NCI-H82 treated with DMSO at 0.1 percent for 48 hours (cell line): ENCODE measurements around the gene RAVER1.
"Not testable (repeated sequence)": the region's sequence is repeated elsewhere in the genome, so short reads cannot be mapped to it uniquely, and the experiment has no call there.

Source experiments
- DNase-seq: peaks from one replicate; lab custom pipeline; 2025; ENCODE audit not compliant: unreplicated experiment; lab: John Stamatoyannopoulos, UW

Gene RAVER1

GRCh38 chr19:10291554-10292205, 41.6 kb downstream of the RAVER1 start:
- DNase-seq, result no peak

GRCh38 chr19:10290876-10291553, 42.3 kb downstream of the RAVER1 start:
- DNase-seq, result no peak

- no peak for DNase-seq
Observed at GRCh38 chr19:10290357-10290875, 42.9 kb downstream of the RAVER1 start.

GRCh38 chr19:10289836-10290356, 43.4 kb downstream of the RAVER1 start, which contains the start of gene ICAM5:
Gene ICAM5 (plus strand): TSS chr19:10289952. CDS start chr19:10290044, 92 bp downstream.
- no peak for DNase-seq

GRCh38 chr19:10289167-10289835, 44.0 kb downstream of the RAVER1 start:
- DNase-seq, result peak; percentile 47

GRCh38 chr19:10288662-10289166, 44.6 kb downstream of the RAVER1 start:
- peak; percentile 61 for DNase-seq

GRCh38 chr19:10286803-10287737, 46.3 kb downstream of the RAVER1 start, which contains the start of gene ICAM4:
Gene ICAM4 (plus strand): TSS chr19:10286955. CDS start chr19:10287013, 58 bp downstream.
- DNase-seq, result no peak

- DNase-seq, result no peak
Observed at GRCh38 chr19:10285393-10285792, 47.9 kb downstream of the RAVER1 start.

- no peak for DNase-seq
Observed at GRCh38 chr19:10284960-10285278, 48.4 kb downstream of the RAVER1 start.

GRCh38 chr19:10284065-10284959, 49.0 kb downstream of the RAVER1 start:
- DNase-seq, result no peak

GRCh38 chr19:10283301-10284064, 49.8 kb downstream of the RAVER1 start:
- no peak for DNase-seq

- not testable (repeated sequence) for DNase-seq
Observed at GRCh38 chr19:10282043-10282442, 51.3 kb downstream of the RAVER1 start.

GRCh38 chr19:10279737-10280442, 53.4 kb downstream of the RAVER1 start:
- DNase-seq, result no peak

- no peak for DNase-seq
Observed at GRCh38 chr19:10278935-10279334, 54.4 kb downstream of the RAVER1 start.

GRCh38 chr19:10277795-10278589, 55.3 kb downstream of the RAVER1 start:
- no peak for DNase-seq

- DNase-seq, result no peak
Observed at GRCh38 chr19:10274589-10274988, 58.7 kb downstream of the RAVER1 start.

- no peak for DNase-seq
Observed at GRCh38 chr19:10271543-10272086, 61.7 kb downstream of the RAVER1 start.
